KMS-11 (cell line): Measurements from ENCODE around the gene STARD9.
"Not testable (repeated sequence)": the region's sequence is repeated elsewhere in the genome, so short reads cannot be mapped to it uniquely, and the experiment has no call there.

Source experiments
- H2AFZ ChIP-seq: fragments of 200-600 bp; sonication (generic); 2 replicates; pipeline ENCODE4 v1.6.1; 2016; ENCODE audit warnings: antibody characterized with exemption, mixed run types, low read depth
- H3K27ac ChIP-seq: fragments of 200-600 bp; sonication (generic); 2 replicates; pipeline ENCODE4 v1.6.1; 2016; ENCODE audit warnings: mild to moderate bottlenecking, mixed run types
- H3K27me3 ChIP-seq: fragments of 200-600 bp; sonication (generic); 2 replicates; pipeline ENCODE4 v1.6.1; 2017; ENCODE audit warnings: mild to moderate bottlenecking, low read depth, mixed run types, moderate library complexity; ENCODE audit not compliant: insufficient read depth
- H3K36me3 ChIP-seq: fragments of 200-600 bp; sonication (generic); 2 replicates; pipeline ENCODE4 v1.6.1; 2017; ENCODE audit warnings: mild to moderate bottlenecking, mixed run types; ENCODE audit not compliant: insufficient read depth
- H3K4me1 ChIP-seq: fragments of 200-600 bp; sonication (generic); 2 replicates; pipeline ENCODE4 v1.6.1; 2016; ENCODE audit warnings: mild to moderate bottlenecking, low read depth, mixed run types; ENCODE audit not compliant: poor library complexity, severe bottlenecking
- H3K4me2 ChIP-seq: fragments of 200-600 bp; sonication (generic); 2 replicates; pipeline ENCODE4 v1.7.0; 2016; ENCODE audit warnings: mild to moderate bottlenecking, mixed run types
- H3K4me3 ChIP-seq: fragments of 200-600 bp; sonication (generic); IDR thresholded peaks from 2 replicates; pipeline ENCODE4 v1.6.1; 2017; ENCODE audit warnings: low read depth, low read length, mixed read lengths; ENCODE audit not compliant: insufficient read depth
- H3K79me2 ChIP-seq: fragments of 200-600 bp; sonication (generic); 2 replicates; pipeline ENCODE4 v1.6.1; 2016; ENCODE audit warnings: low read depth, mixed run types; ENCODE audit not compliant: insufficient read depth
- H3K9ac ChIP-seq: fragments of 200-600 bp; sonication (generic); 2 replicates; pipeline ENCODE4 v1.6.1; 2016; ENCODE audit warnings: mild to moderate bottlenecking, mixed run types
- H4K20me1 ChIP-seq: fragments of 200-600 bp; sonication (generic); 2 replicates; pipeline ENCODE4 v1.6.1; 2016; ENCODE audit warnings: mild to moderate bottlenecking, mixed run types; ENCODE audit not compliant: insufficient read depth
- TF ChIP-seq, protein P1 (sequence below): fragments of 200-600 bp; sonication (generic); conservative IDR thresholded peaks from 2 replicates; pipeline ENCODE4 v1.6.1; 2017; ENCODE audit warnings: low read depth, mild to moderate bottlenecking, antibody characterized with exemption, low read length, moderate library complexity, mixed read lengths

STARD9 gene

DNA sequence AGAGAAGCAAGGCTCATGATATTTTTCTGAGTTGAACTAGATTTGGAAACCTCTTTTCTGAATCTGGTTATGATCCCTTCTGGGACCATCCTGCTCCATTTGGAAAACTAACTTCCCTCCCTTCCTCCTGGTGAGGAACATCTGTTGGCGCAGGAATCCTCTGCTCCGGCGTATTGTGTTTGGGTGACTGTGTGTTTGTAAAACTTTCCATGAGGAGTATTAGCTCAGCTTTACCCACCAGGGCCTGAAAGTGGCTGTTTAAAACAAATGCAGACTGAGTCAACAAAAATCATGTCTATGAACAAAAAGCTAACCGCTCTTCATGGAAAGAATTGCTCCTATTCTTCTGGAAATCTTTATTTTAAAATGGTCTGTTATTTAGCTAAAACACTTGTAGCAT is 17.7 kb downstream of the STARD9 start:
- no peaks in the 10 kb centered on the region; the same call in 1 of the 2 replicates for H3K79me2 ChIP-seq
- no peaks in the 10 kb centered on the region for H4K20me1 ChIP-seq
- no peak overlapping the region for H3K9ac ChIP-seq
- TF ChIP-seq, protein P1, sequence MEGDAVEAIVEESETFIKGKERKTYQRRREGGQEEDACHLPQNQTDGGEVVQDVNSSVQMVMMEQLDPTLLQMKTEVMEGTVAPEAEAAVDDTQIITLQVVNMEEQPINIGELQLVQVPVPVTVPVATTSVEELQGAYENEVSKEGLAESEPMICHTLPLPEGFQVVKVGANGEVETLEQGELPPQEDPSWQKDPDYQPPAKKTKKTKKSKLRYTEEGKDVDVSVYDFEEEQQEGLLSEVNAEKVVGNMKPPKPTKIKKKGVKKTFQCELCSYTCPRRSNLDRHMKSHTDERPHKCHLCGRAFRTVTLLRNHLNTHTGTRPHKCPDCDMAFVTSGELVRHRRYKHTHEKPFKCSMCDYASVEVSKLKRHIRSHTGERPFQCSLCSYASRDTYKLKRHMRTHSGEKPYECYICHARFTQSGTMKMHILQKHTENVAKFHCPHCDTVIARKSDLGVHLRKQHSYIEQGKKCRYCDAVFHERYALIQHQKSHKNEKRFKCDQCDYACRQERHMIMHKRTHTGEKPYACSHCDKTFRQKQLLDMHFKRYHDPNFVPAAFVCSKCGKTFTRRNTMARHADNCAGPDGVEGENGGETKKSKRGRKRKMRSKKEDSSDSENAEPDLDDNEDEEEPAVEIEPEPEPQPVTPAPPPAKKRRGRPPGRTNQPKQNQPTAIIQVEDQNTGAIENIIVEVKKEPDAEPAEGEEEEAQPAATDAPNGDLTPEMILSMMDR, result no peak
- no peak overlapping the region for H3K4me3 ChIP-seq
- H3K27me3 ChIP-seq, result no peaks in the 10 kb centered on the region
- no peak overlapping the region for H3K27ac ChIP-seq
- H3K4me1 ChIP-seq, result peaks cover 11% of the 10 kb centered on the region
- H3K36me3 ChIP-seq, result no peaks in the 10 kb centered on the region
- no peak overlapping the region for H3K4me2 ChIP-seq
- no peak overlapping the region for H2AFZ ChIP-seq

DNA sequence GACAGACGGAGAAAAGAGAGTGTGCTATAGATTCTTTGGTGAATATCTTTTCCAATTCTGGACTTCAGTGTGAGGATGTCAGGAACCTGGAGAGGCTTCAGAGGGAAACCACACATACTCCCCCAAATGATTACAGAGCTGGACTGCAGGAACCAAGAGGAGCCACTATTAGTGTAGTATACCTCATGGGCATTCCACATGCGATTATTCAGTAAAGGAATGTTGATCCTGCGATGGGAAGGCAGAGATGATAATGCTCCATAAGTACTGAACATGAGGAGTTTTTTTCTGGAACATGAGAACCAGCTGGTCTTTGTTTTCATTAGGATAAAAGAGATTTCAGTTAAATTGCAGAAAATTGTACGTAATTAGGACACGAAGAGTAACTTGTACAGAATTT is 18.7 kb downstream of the STARD9 start:
- H2AFZ ChIP-seq, result no peak overlapping the region
- H3K4me1 ChIP-seq, result peaks cover 15% of the 10 kb centered on the region
- H3K4me2 ChIP-seq, result no peak overlapping the region
- H3K27me3 ChIP-seq, result no peaks in the 10 kb centered on the region
- TF ChIP-seq, protein P1, result no peak
- H3K79me2 ChIP-seq, result peaks cover 3% of the 10 kb centered on the region; the same call in 1 of the 2 replicates
- no peak overlapping the region for H3K9ac ChIP-seq
- no peaks in the 10 kb centered on the region for H4K20me1 ChIP-seq
- H3K27ac ChIP-seq, result no peak overlapping the region
- no peak overlapping the region for H3K4me3 ChIP-seq
- H3K36me3 ChIP-seq, result no peaks in the 10 kb centered on the region

DNA sequence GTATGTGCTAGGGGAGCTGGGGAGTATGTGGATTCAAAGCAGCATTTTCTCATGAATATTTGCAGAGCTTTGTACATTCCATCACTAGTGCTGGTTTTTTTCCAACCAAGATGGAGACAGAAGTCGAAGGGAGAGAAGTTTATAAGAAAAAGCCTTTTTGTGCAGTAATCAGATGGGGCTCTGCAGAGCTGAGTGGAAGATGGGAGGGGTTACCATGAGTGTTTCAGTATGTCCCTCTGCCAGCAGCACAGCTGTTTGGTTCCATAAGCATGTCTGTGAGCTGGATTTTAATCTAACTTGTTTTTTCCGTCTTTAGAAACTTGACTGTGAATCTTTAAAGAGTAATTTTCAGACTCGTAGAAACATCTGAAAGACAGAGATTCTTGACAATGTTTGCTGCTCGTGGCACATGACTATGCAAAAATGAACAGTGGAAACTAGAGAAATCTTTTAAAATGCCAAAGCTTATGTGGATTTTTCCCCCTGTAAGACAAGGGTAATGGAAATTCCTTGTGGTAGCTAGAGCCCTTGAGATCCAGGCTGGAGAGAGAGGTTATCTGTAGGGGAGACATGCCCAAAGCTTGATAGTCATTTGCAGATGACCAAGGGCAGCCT is 20.3 kb downstream of the STARD9 start:
- H3K4me3 ChIP-seq, result no peak overlapping the region
- H3K27me3 ChIP-seq, result no peaks in the 10 kb centered on the region
- H3K36me3 ChIP-seq, result no peaks in the 10 kb centered on the region
- no peaks in the 10 kb centered on the region for H4K20me1 ChIP-seq
- H2AFZ ChIP-seq, result no peak overlapping the region
- TF ChIP-seq, protein P1, result no peak
- no peak overlapping the region for H3K9ac ChIP-seq
- H3K79me2 ChIP-seq, result peaks cover 9% of the 10 kb centered on the region; the same call in 1 of the 2 replicates
- H3K27ac ChIP-seq, result no peak overlapping the region
- H3K4me2 ChIP-seq, result no peak overlapping the region
- peaks cover 15% of the 10 kb centered on the region for H3K4me1 ChIP-seq

DNA sequence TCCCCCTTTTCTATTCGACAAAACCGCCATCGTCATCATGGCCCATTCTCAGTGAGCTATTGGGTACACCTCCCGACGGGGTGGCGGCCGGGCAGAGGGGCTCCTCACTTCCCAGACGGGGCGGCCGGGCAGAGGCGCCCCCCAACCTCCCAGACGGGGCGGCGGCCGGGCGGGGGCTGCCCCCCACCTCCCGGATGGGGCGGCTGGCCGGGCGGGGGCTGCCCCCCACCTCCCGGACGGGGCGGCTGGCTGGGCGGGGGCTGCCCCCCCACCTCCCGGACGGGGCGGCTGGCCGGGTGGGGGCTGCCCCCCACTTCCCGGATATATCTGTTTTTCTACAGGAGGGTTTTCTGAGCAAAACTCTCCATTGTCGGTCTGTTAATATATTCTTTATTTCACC is 25.9 kb downstream of the STARD9 start:
- H4K20me1 ChIP-seq, H3K4me2 ChIP-seq, H3K9ac ChIP-seq, H3K27ac ChIP-seq, H3K4me3 ChIP-seq, H3K36me3 ChIP-seq, H2AFZ ChIP-seq, H3K27me3 ChIP-seq: not testable (repeated sequence)
- H3K4me1 ChIP-seq, result peaks cover 52% of the 10 kb centered on the region
- peaks cover 37% of the 10 kb centered on the region; the same call in 1 of the 2 replicates for H3K79me2 ChIP-seq

DNA sequence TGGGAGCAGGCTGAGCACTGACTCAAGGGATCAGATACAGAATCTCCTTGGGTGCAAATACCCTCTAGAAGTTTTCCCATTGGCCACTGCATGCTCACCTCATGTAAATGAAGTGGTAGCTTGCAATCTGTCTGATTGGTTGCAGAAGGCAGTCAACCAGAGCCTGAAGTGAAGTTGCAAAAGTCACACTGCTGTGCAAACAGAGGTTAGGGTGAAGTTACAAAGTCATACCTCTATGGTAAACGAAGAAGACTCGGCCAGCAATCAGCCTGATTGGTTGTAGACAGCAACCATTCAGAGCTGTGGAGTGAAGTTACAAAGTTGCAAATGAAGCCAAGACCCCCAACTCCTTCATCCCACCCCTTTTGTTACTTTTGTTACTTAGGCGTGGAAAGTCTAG is 27.1 kb downstream of the STARD9 start:
- peak overlapping the region; percentile 34; the same call in 1 of the 2 replicates for H3K4me2 ChIP-seq
- TF ChIP-seq, protein P1, result no peak
- peak overlapping the region; percentile 91; the same call in 1 of the 2 replicates for H3K27ac ChIP-seq
- no peak overlapping the region for H3K4me3 ChIP-seq
- no peak overlapping the region for H3K9ac ChIP-seq
- peaks cover 43% of the 10 kb centered on the region; the same call in 1 of the 2 replicates for H3K79me2 ChIP-seq
- no peaks in the 10 kb centered on the region for H4K20me1 ChIP-seq
- no peaks in the 10 kb centered on the region for H3K27me3 ChIP-seq
- H3K4me1 ChIP-seq, result peaks cover 64% of the 10 kb centered on the region
- H3K36me3 ChIP-seq, result 0 out of 2 replicates have a peak, but pooled peaks cover 2% of the 10 kb centered on the region
- H2AFZ ChIP-seq, result no peak overlapping the region
